Endothelial cell of umbilical vein (primary cell): ENCODE data around the gene ASMTL. TPM values are rescaled to one million over a fixed set of nuclear protein-coding genes. Genes with fewer than 3 reads are reported as not detected.

Experiments used
- BruUV-seq: library from RNA; stranded (reverse); fragments of 400-500 nt; replicated peaks from 2 replicates; lab custom pipeline; 2021; lab: Mats Ljungman, UMichigan
- CTCF ChIA-PET: fragments of 300-600, 350-600 bp; sonication (Branson Sonifier 250); formaldehyde crosslinking; loops from one replicate; lab custom pipeline; 2021; ENCODE audit warnings: antibody characterized with exemption, inconsistent platforms; lab: Charles Lee
- POLR2A ChIA-PET: fragments of 300-600, 350-600 bp; sonication (Branson Sonifier 250); formaldehyde crosslinking; loops from one replicate; lab custom pipeline; 2021; ENCODE audit warnings: antibody characterized with exemption, inconsistent platforms; lab: Charles Lee
- DNase-seq: peaks from one replicate; pipeline ENCODE4 v3.0.0-alpha.2; 2011; ENCODE audit warnings: low read depth, low spot score
- FAIRE-seq: peaks from 2 replicates; lab custom pipeline; 2011; peaks lifted over from hg19 to GRCh38; lab: Jason Lieb, UNC
- H2AFZ ChIP-seq: 2 replicates; pipeline ENCODE4 v1.6.0; 2012; ENCODE audit warnings: low read depth, low read length, control low read depth, inconsistent platforms
- H3K27ac ChIP-seq: 2 replicates; pipeline ENCODE4 v1.5.1; 2011; ENCODE audit warnings: low read depth, mild to moderate bottlenecking, control low read depth, low read length, moderate library complexity; ENCODE audit not compliant: insufficient read depth
- H3K27me3 ChIP-seq, 2 experiments: 2 replicates each; pipeline versions ENCODE4 v1.6.0 to v1.6.1; 2011; ENCODE audit warnings: low read length in 2 of 2, mixed read lengths in 1 of 2; ENCODE audit not compliant: control insufficient read depth in 2 of 2, insufficient read depth in 2 of 2
- H3K36me3 ChIP-seq, 2 experiments: 2 replicates in 1 of 2; 3 replicates in 1 of 2; pipeline ENCODE4 v1.5.1; 2011; ENCODE audit warnings: low read length in 2 of 2, mild to moderate bottlenecking in 1 of 2, moderate library complexity in 1 of 2; ENCODE audit not compliant: control insufficient read depth in 2 of 2, insufficient read depth in 2 of 2; ENCODE audit errors: extremely low read depth in 1 of 2
- H3K4me1 ChIP-seq: 3 replicates; pipeline ENCODE4 v1.5.1; 2011; ENCODE audit warnings: mild to moderate bottlenecking, low read length; ENCODE audit not compliant: control insufficient read depth, insufficient read depth; ENCODE audit errors: extremely low read depth
- H3K4me2 ChIP-seq: 2 replicates; pipeline ENCODE4 v1.6.1; 2011; ENCODE audit warnings: low read length, control low read depth, mixed read lengths; ENCODE audit not compliant: insufficient read depth
- H3K4me3 ChIP-seq, 3 experiments: fragments of 200-600 bp in 1 of 3; sonication (generic), shearing (Covaris generic) in 1 of 3; replicated peaks in 1 of 3; 2 replicates each; pipeline ENCODE4 v1.5.1; 2011 to 2016; ENCODE audit warnings: control low read depth in 3 of 3, low read length in 3 of 3, mild to moderate bottlenecking in 2 of 3, inconsistent platforms in 1 of 3, low read depth in 1 of 3, moderate library complexity in 1 of 3; ENCODE audit not compliant: insufficient read depth in 1 of 3
- H3K79me2 ChIP-seq: 2 replicates; pipeline ENCODE4 v1.6.0; 2012; ENCODE audit warnings: low read length, inconsistent platforms; ENCODE audit not compliant: control insufficient read depth, insufficient read depth
- H3K9ac ChIP-seq: replicated peaks from 2 replicates; pipeline ENCODE3; 2011; ENCODE audit warnings: low read length, control low read depth; ENCODE audit not compliant: insufficient read depth; ENCODE audit errors: extremely low read depth
- H3K9me1 ChIP-seq: replicated peaks from 3 replicates; pipeline ENCODE4 v1.6.0; 2011; ENCODE audit warnings: mild to moderate bottlenecking, low read length; ENCODE audit not compliant: control insufficient read depth, insufficient read depth; ENCODE audit errors: extremely low read depth
- H3K9me3 ChIP-seq: replicated peaks from 2 replicates; pipeline ENCODE4 v1.5.1; 2012; ENCODE audit warnings: low read length, inconsistent platforms; ENCODE audit not compliant: control insufficient read depth, insufficient read depth
- H4K20me1 ChIP-seq: replicated peaks from 2 replicates; pipeline ENCODE3; 2011; ENCODE audit warnings: mild to moderate bottlenecking, low read length; ENCODE audit not compliant: control insufficient read depth, insufficient read depth; ENCODE audit errors: extremely low read depth
- CTCF ChIP-seq, 2 donors: IDR thresholded peaks; 1 replicate in 1 of 2; 2 replicates in 1 of 2; pipeline ENCODE4 v1.5.1; 2011; ENCODE audit warnings: low read length in 2 of 2, mild to moderate bottlenecking in 2 of 2, moderate library complexity in 2 of 2, control low read depth in 1 of 2, inconsistent platforms in 1 of 2, low read depth in 1 of 2; ENCODE audit not compliant: insufficient read depth in 1 of 2; ENCODE audit errors: extremely low read depth in 1 of 2
- EZH2 ChIP-seq: IDR thresholded peaks from 2 replicates; pipeline ENCODE4 v1.6.1; 2012; ENCODE audit warnings: borderline replicate concordance, low read depth, mild to moderate bottlenecking, moderate library complexity, low read length, inconsistent platforms; ENCODE audit not compliant: severe bottlenecking
- FOS ChIP-seq: IDR thresholded peaks from 2 replicates; pipeline ENCODE4 v1.6.1; 2011; ENCODE audit warnings: mild to moderate bottlenecking, low read length, moderate library complexity, borderline replicate concordance; ENCODE audit not compliant: insufficient read depth
- GATA2 ChIP-seq: IDR thresholded peaks from 2 replicates; pipeline ENCODE4 v1.7.0; 2011; ENCODE audit warnings: low read depth, mild to moderate bottlenecking, moderate library complexity, mixed read lengths, low read length; ENCODE audit not compliant: insufficient read length, insufficient read depth
- JUN ChIP-seq: IDR thresholded peaks from 2 replicates; pipeline ENCODE4 v1.6.1; 2011; ENCODE audit warnings: borderline replicate concordance, low read depth; ENCODE audit not compliant: insufficient read length, insufficient read depth
- MAX ChIP-seq: IDR thresholded peaks from 2 replicates; pipeline ENCODE4 v1.6.1; 2011; ENCODE audit not compliant: insufficient read depth, insufficient read length
- MYC ChIP-seq: IDR thresholded peaks from one replicate; pipeline ENCODE4 v1.6.1; 2011; ENCODE audit warnings: mild to moderate bottlenecking, low read depth, low read length
- POLR2A ChIP-seq: IDR thresholded peaks from 2 replicates; pipeline ENCODE4 v1.6.1; 2012; ENCODE audit warnings: low read depth, mild to moderate bottlenecking, control low read depth, low read length
- POLR2AphosphoS5 ChIP-seq: IDR thresholded peaks from 2 replicates; pipeline ENCODE4 v1.6.1; 2012; ENCODE audit warnings: low read depth, mild to moderate bottlenecking, control low read depth, low read length, moderate library complexity; ENCODE audit not compliant: insufficient read depth
- dilution Hi-C: fragments of 300-500 bp; cut with MboI; formaldehyde crosslinking; loops from one replicate; pipeline ENCODE4 v1.15.0; 2019; ENCODE audit warnings: low sequenced_read_pairs; ENCODE audit not compliant: extremely low pct_ligation_motif_present
- intact Hi-C: fragments of 100-400 bp; cut with micrococcal nuclease; formaldehyde crosslinking; loops from one replicate; pipeline ENCODE4 v1.10.0; 2022
- polyA plus RNA-seq, 4 experiments: library from polyadenylated mRNA; depleted of rRNA in 3 of 4; stranded (reverse) in 3 of 4; unstranded in 1 of 4; fragments of >200 nt; gene quantifications; 2 replicates each; pipeline versions ENCODE4 v1.2.1 to v1.2.3, GENCODE V29; 2011 to 2012; ENCODE audit warnings: missing spikeins in 1 of 4
- total RNA-seq: library from RNA; stranded (reverse); gene quantifications from 2 replicates; pipeline ENCODE4 v1.2.3, GENCODE V29; 2021

The ASMTL gene
- total and polyA plus RNA-seq, 2 donors (not counting 3 experiments of a cell fraction or from before 2014, with no cell fraction given), result 27.1 to 29.9 TPM

- H3K79me2 ChIP-seq, result no peaks in the 10 kb centered on the region
- intact Hi-C loops, result no loop called here
Observed at GRCh38 chrX:1466232-1466661, 13.5 kb upstream of the ASMTL start.

More at GRCh38 chrX:1466232-1466661, 13.5 kb upstream of the ASMTL start:
- dilution Hi-C loops, result no loop called here
- Histone ChIP-seq H3K36me3 (no peaks in the 10 kb centered on the region), H3K4me3 (no peak overlapping the region), H3K9me3 (no peaks in the 10 kb centered on the region), H3K27me3 (peaks cover 2 to 15% of the 10 kb centered on the region in 2 experiments), H3K4me1 (peaks cover 12% of the 10 kb centered on the region), H3K4me2 (no peak overlapping the region), H2AFZ (no peak overlapping the region), H3K9ac (no peak overlapping the region), H3K27ac (no peak overlapping the region), H3K9me1 (no peaks in the 10 kb centered on the region), H4K20me1 (no peaks in the 10 kb centered on the region)
- TF ChIP-seq POLR2AphosphoS5, result no peak
- no peak for TF ChIP-seq GATA2
- TF ChIP-seq POLR2A, result no peak
- no peak for TF ChIP-seq MAX
- TF ChIP-seq CTCF (IDR thresholded peaks at IDR 0.05; ENCODE audit: extremely low read depth in 1 of 2, insufficient read depth in 1 of 2, low read depth in 1 of 2, low read length in 2 of 2), result no peak
- TF ChIP-seq EZH2, result no peak
- no peak for TF ChIP-seq JUN
- no peak for TF ChIP-seq FOS
- TF ChIP-seq MYC, result no peak
- ChIA-PET POLR2A (no interaction called here), CTCF (no interaction called here)
- no peak for DNase-seq
- BruUV-seq, result no TSS peak
- FAIRE-seq, result no peak
